Measurements from ENCODE around the gene TERT.

Gene TERT

DNA sequence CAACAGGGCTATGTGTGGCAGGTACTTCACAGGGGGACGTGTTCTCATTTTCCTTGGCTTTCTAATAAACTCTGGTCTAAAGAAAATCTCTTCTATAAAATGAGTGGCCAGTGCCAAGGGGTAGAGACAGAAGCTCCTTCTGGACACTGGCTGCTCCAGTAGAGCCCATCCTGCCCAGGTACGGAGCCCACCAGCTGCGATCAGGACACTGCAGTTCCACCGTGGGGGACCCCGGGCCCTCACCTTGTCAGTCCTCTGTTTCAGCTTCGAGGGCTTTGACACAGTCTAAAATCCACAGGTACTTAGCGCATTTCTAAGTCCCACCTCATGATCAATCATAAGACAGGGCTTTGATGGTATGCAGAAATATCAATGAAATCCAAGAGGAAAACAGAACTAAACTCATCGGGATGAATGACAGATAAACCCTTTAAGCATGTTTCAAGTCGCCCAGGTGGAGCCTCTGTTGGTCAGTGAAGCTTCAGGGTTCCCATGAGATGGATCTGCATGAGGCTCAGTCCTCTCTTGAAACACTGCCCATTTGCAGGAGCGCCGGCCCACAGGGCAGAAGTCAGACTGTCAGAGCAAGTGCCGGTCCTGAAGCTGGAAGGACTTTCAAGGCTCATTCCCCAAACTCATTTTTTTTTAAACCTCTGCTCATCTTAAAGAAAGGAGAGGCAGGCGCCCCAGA, 20.3 kb upstream of the TERT start:
- no peak for FAIRE-seq
- peak; percentile 1 for DNase-seq (ENCODE audit: insufficient read length)
- no peak for TF ChIP-seq POLR2A (IDR thresholded peaks at IDR 0.05; ENCODE audit: low read depth, low read length)
- TF ChIP-seq POLR2AphosphoS5 (IDR thresholded peaks at IDR 0.05; ENCODE audit: low read depth, low read length): no peak
- no peak for TF ChIP-seq TAF1 (IDR thresholded peaks at IDR 0.05; ENCODE audit: borderline replicate concordance, low read depth, low read length)

DNA sequence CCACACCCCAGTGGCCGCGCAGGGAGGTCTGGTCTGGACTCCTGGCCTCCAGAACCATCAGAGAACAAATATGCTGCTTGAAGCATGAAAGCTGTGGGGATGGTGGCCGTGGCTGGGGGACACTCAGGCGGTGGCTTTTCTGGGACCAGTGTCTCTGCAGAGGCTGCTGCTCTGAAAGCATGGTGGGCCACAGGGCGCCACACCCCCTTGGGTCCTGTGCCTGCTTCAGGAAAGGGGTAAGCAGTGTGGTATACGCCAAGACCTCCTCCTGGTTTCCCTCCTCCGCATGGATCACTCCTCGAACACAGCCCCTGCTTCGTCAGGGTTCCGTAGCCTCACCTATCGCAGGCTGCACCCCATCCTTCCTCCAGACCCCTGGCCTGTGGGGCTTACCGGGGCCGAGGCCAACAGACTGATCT, 19.7 kb upstream of the TERT start:
- FAIRE-seq: no peak
- DNase-seq (ENCODE audit: insufficient read length): no peak
- no peak for TF ChIP-seq POLR2AphosphoS5 (IDR thresholded peaks at IDR 0.05; ENCODE audit: low read depth, low read length)
- no peak for TF ChIP-seq TAF1 (IDR thresholded peaks at IDR 0.05; ENCODE audit: borderline replicate concordance, low read depth, low read length)
- TF ChIP-seq POLR2A (IDR thresholded peaks at IDR 0.05; ENCODE audit: low read depth, low read length): no peak

DNA sequence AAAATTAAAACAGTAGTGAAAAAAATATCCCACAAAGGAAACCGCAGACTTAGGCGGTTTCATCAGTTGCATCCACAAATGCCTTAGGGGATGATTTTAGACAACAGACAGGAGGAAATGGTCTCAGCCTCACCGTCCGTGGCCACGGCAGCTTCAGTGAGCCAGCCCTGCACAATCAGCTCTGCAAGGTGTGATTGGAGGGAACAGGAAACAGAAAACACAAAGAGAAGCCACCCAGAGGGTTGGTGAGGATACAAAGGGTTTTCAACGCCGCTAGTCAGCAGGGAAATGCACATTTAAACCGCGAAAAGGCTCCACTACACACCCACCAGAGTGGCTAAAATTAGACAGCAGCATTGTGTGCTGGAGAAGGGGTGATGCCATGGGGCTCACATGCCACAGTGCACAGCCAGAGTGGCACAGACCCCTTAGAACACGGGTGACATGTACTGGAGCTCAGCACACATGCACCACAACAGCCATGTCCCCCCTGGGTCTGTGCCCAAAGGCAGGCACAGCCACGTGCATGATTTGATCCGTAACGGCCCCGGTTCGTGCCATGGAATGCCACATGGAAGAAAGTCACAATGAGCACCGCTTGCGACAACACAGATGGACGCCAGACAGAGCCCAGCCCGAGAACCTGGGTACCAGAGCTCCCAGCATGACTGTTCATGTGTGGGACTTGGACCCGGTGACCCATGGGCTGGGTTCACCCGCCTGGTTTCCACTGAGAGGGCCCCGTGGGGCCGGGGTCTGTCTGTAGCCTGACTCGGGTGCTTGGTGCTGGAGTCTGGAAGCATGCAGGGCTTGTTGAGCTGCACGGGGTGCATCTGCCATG, 18.3 kb upstream of the TERT start:
- TF ChIP-seq POLR2AphosphoS5 (IDR thresholded peaks at IDR 0.05; ENCODE audit: low read depth, low read length) (peak; percentile 36; the same call in 1 of the 2 replicates), POLR2A (IDR thresholded peaks at IDR 0.05; ENCODE audit: low read depth, low read length) (peak; percentile 37; the same call in 1 of the 2 replicates), TAF1 (IDR thresholded peaks at IDR 0.05; ENCODE audit: borderline replicate concordance, low read depth, low read length) (no peak)
- DNase-seq (ENCODE audit: insufficient read length) (peak; percentile 52), FAIRE-seq (peak; percentile 89)

DNA sequence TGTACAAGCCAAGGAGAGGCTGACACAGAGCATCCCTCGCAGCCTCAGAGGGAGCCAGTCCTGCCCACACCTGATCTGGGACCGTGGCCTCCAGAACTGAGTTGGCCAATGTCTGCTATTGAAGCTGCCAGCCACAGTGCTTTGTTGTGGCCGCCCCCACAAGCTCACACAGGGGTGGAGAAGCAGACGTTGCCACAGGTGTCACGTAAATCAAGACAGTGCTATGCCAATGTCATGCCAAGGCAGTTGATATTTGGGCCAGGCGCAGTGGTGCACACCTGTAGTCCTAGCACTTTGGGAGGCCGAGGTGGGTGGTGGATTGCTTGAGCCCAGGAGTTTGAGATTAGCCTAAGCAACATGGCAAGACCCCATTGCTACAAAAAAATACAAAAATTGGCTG, 17.3 kb upstream of the TERT start:
- TF ChIP-seq TAF1 (IDR thresholded peaks at IDR 0.05; ENCODE audit: borderline replicate concordance, low read depth, low read length) (no peak), POLR2AphosphoS5 (IDR thresholded peaks at IDR 0.05; ENCODE audit: low read depth, low read length) (no peak), POLR2A (IDR thresholded peaks at IDR 0.05; ENCODE audit: low read depth, low read length) (no peak)
- FAIRE-seq (no peak), DNase-seq (ENCODE audit: insufficient read length) (peak; percentile 0)

DNA sequence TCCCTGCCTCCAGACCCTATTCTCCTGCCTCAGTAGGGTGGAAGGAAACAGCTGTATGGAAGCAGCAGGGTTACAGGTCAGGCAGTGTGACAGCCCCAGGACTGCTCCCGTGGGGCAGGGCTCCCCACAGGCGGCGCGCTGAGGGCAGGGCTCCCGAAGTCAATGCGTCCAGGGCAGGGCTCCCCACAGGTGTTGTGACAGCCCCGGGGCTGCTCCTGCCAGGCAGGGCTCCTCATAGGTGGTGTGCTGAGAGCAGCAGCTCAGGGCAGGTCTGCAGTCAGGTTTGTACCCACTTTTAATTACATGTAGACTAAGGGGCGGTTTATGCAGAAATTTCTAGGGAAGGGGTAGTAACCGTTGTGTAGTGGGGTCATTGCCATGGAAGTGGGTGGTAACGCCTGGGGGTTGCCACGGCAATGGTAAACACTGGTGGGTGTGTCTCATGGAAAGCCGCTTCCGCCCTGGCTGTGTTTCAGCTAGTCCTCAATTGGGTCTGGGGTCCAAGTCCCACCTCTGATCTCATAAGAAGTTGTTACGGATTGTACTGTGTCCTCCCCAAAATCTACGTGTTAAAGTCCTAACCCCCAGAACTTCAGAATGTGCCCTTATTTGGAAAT, 16.7 kb upstream of the TERT start:
- no peak for DNase-seq (ENCODE audit: insufficient read length)
- FAIRE-seq: no peak
- TF ChIP-seq TAF1 (IDR thresholded peaks at IDR 0.05; ENCODE audit: borderline replicate concordance, low read depth, low read length) (no peak), POLR2AphosphoS5 (IDR thresholded peaks at IDR 0.05; ENCODE audit: low read depth, low read length) (no peak), POLR2A (IDR thresholded peaks at IDR 0.05; ENCODE audit: low read depth, low read length) (no peak)

DNA sequence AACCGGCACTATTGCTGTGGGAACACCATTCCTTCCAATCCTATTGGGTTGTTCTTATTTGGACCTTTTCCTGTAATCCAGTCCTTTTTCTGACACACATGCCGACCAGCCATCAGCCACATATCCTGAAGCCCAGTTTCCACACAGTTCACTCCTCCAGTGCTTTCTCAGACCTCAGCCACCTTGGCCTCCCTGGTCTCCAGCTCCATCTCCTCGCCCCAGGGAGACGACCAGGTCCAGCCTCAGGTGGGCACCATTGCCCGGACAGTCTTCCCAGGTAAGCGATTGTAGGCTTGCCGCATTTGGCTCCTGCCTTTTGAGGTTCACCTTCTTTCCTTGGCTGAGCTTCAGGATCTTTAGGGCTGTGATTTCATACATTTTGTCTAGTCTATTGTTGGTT, 15.2 kb upstream of the TERT start:
- FAIRE-seq: no peak
- no peak for DNase-seq (ENCODE audit: insufficient read length)
- no peak for TF ChIP-seq POLR2A (IDR thresholded peaks at IDR 0.05; ENCODE audit: low read depth, low read length)
- no peak for TF ChIP-seq POLR2AphosphoS5 (IDR thresholded peaks at IDR 0.05; ENCODE audit: low read depth, low read length)
- no peak for TF ChIP-seq TAF1 (IDR thresholded peaks at IDR 0.05; ENCODE audit: borderline replicate concordance, low read depth, low read length)

DNA sequence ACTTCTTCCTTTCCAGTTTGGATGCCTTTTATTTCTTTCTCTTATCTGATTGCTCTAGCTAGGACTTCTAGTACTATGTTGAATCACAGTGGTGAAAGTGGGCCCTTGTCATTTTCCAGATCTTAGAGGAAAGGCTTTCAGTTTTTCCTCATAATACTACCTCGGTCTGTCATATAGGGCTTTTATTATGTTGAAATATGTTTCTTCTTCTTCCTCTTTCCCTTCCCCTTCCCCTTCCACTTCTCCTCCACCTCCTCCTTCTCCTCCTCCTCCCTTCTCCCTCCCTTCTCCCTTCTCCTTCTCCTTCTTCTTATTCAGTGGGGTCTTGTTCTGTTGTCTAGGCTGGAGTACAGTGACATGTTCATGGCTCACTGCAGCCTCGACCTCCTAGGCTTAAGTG, 9.2 kb upstream of the TERT start:
- TF ChIP-seq POLR2AphosphoS5 (IDR thresholded peaks at IDR 0.05; ENCODE audit: low read depth, low read length) (no peak), TAF1 (IDR thresholded peaks at IDR 0.05; ENCODE audit: borderline replicate concordance, low read depth, low read length) (no peak), POLR2A (IDR thresholded peaks at IDR 0.05; ENCODE audit: low read depth, low read length) (no peak)
- no peak for DNase-seq (ENCODE audit: insufficient read length)
- FAIRE-seq: no peak

DNA sequence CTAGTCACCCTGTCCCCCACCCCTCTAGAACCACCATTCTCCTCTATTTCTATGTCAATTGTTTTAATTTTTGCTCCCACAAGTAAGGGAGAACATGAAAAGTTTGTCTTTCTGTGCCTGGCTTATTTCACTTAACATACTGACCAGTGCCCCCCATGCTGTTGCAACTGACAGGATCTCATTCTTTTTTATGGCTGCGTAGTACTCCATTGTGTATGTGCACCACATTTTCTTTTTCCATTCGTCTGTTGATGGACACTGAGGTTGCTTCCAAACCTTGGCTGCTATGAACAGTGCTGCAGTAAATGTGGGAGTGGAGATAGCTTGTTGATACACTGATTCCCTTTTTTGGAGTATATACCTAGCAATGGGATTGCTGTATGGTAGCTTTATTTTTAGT, 7.4 kb upstream of the TERT start:
- DNase-seq (ENCODE audit: insufficient read length): no peak
- no peak for TF ChIP-seq POLR2A (IDR thresholded peaks at IDR 0.05; ENCODE audit: low read depth, low read length)
- TF ChIP-seq TAF1 (IDR thresholded peaks at IDR 0.05; ENCODE audit: borderline replicate concordance, low read depth, low read length): no peak
- no peak for TF ChIP-seq POLR2AphosphoS5 (IDR thresholded peaks at IDR 0.05; ENCODE audit: low read depth, low read length)
- FAIRE-seq: no peak

DNA sequence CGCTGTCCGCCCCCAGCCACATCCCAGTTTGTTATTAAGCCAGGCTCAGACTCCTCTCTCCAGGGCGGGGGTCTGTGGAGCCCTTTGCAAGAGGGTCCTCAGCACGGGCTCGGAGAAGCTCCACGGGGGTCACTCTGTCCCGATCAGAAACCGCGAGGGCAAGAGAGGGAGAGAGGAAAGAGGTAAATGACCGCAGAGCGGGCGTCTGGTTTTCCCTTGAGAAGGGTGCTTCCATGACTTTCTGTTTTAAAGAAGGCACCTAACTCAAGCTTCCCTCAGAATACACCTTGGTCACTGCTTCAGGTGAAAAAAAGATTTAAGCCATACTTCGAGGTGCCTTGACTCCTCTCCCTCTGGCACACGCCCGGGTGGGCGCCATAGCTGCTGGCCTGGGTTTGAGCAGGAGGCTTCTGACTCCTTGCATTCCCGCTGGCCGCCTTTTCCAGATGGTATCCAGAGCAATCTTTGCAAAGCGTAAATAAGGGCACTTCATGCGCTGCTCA, 5.8 kb upstream of the TERT start:
- no peak for TF ChIP-seq POLR2AphosphoS5 (IDR thresholded peaks at IDR 0.05; ENCODE audit: low read depth, low read length)
- no peak for TF ChIP-seq TAF1 (IDR thresholded peaks at IDR 0.05; ENCODE audit: borderline replicate concordance, low read depth, low read length)
- TF ChIP-seq POLR2A (IDR thresholded peaks at IDR 0.05; ENCODE audit: low read depth, low read length): no peak
- FAIRE-seq: no peak
- DNase-seq (ENCODE audit: insufficient read length): no peak

DNA sequence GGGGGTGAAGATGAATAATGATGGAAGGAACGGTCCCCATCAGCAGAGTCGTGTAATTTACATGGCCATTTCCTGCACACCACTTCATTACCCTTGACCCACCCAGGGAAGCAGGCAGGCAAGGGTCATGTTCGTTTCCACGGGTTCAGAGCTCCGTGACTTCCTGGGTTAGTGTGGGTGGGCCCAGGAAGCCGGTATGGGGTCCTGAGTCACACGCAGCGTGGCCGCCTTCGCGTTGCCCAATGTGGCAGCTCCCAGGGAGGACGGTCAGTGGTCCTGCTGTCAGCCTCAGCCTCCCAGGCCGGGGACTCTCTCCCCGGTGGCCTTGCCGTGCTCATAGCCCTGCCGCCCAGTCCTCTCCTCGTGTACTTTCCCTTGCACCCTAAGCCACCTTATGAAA, 5.1 kb upstream of the TERT start:
- DNase-seq (ENCODE audit: insufficient read length): no peak
- TF ChIP-seq POLR2AphosphoS5 (IDR thresholded peaks at IDR 0.05; ENCODE audit: low read depth, low read length) (no peak), POLR2A (IDR thresholded peaks at IDR 0.05; ENCODE audit: low read depth, low read length) (no peak), TAF1 (IDR thresholded peaks at IDR 0.05; ENCODE audit: borderline replicate concordance, low read depth, low read length) (no peak)
- no peak for FAIRE-seq

DNA sequence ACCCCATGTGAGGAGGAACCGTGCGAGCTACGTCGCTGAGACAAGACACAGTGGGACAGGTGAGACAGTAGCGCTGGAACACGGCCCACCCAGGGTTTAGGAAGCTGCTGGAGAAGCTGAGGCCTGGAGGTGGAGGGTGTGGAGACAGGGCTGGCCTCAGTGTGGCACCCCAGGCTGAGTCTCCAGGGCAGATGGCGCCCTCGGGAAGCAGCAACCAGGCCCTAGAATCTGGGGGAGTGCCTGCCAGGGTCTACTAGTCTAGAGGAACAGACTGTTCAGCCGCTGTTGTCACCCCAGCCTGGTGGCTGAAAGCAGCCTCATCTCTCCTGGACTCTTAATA, 4.6 kb upstream of the TERT start:
- DNase-seq (ENCODE audit: insufficient read length): peak; percentile 1
- FAIRE-seq: no peak
- TF ChIP-seq POLR2A (IDR thresholded peaks at IDR 0.05; ENCODE audit: low read depth, low read length) (no peak), POLR2AphosphoS5 (IDR thresholded peaks at IDR 0.05; ENCODE audit: low read depth, low read length) (no peak), TAF1 (IDR thresholded peaks at IDR 0.05; ENCODE audit: borderline replicate concordance, low read depth, low read length) (no peak)
